Hematopoietic multipotent progenitor cell treated with erythropoietin and hydrocortisone succinate and interleukin-3 and kit ligand, for 4 days (in vitro differentiated cells): ENCODE data around the gene SELENON.
"Not testable (repeated sequence)": the region's sequence is repeated elsewhere in the genome, so short reads cannot be mapped to it uniquely, and the experiment has no call there.

Experiments
- DNase-seq: peaks from one replicate; pipeline ENCODE4 v3.0.0-alpha.2; 2015

Gene SELENON

GRCh38 chr1:25832336-25833037, 32.5 kb downstream of the SELENON start:
- peak; percentile 17 for DNase-seq

GRCh38 chr1:25833158-25833557, 33.2 kb downstream of the SELENON start:
- DNase-seq: no peak

GRCh38 chr1:25834894-25835293, 34.9 kb downstream of the SELENON start:
- DNase-seq: no peak

DNA sequence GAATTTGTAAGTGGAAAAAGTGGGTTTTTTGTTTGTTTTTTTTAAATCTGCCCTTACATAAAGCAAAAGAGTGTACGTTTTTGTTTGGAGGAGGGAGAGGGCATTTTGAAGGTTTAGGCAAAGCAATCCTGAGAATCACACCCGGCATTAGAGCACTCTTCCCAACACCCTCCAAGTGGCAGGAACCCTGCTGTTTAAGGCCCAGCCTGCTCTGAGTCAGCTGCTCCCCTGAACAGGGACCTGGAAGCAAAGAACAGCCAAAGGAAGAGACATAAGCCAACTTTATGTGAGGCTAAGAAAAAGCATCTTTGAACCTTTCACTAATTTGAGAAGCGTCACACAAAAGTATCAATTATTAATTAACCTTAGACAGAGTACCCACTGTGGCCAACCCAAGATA, 36.7 kb downstream of the SELENON start:
- no peak for DNase-seq

DNA sequence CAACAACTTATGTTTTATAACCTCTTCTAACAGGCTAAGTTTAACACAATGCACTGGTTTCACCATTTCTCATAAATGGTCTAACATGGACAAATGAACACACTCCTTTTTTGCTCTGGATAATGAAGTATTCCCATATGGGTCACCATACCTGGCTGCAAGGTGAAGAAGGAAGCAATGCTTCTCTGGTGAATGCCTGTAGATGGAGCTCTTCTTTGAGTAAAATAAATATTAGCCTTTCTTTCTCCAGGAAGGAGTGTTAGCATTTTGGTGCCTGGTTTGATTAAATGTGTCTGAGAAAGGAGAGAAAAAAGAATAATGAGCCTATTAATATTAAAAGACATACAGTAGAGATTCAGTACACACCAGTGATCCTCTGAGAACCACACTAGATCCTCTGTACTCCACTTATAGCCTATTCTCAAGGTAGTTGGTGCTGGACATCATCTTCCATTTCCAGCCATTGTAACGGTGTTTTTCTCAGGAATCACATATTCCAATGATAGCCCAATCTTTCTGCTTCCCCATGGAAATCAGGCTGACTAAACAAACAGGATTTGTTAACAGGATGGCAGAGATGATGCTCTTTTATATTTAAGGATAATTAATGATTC, 37.4 kb downstream of the SELENON start:
- peak; percentile 37 for DNase-seq

DNA sequence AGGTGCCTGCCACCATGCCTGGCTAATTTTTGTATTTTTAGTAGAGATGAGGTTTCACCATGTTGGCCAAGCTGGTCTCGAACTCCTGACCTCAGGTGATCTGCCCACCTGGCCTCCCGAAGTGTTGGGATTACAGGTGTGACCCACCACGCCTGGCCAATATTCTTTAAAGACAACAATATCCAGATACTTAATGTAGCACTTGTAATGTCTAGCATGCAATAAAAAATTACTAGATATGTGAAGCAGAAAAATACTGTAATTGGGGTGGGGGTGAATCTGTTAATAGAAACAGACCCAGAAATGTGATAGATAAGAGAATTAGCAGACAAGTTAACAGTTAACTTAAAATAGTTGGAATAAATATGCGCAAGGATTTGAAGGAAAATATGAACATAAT, 39.8 kb downstream of the SELENON start:
- DNase-seq: not testable (repeated sequence)

GRCh38 chr1:25843483-25843882, 43.5 kb downstream of the SELENON start:
- no peak for DNase-seq

- DNase-seq: no peak
Observed at GRCh38 chr1:25844536-25845337, 44.7 kb downstream of the SELENON start.

GRCh38 chr1:25845664-25846063, 45.7 kb downstream of the SELENON start:
- DNase-seq: no peak

DNA sequence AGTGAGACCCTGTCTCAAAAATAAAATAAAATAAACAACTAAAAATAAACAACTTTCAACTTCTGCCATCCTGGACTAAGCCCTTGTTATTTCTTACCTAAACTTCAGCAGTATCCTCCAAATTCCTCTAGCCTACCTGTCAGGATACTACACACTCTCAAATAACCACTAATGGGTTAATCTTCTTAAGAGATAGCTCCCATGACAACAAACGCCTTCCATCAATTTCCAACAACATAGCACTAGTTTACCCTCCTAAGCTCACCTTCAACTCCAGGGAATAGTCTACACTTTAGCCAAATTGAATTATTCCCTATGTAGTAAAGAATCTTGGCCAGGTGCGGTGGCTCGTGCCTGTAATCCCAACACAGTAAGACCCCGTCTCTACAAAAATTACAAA, 47.9 kb downstream of the SELENON start:
- no peak for DNase-seq

DNA sequence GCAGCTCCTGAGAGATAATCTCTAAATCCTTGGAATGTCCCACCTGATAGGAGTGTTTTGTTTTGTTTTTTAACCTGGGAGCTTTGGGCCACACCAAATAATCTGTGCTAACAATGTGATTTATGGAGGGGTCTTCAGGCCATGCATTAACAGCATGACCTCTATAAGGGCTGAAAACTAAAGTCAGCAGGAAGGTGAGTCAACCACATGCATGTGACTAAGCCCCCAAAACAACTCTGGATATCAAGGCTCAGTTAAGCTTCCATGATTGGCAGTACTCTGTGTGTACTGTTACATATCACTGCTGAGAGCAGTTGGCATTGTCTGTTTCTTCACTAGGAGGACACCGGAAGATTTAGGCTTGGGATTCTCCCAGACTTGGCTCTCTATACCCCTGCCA, 48.5 kb downstream of the SELENON start:
- no peak for DNase-seq

DNA sequence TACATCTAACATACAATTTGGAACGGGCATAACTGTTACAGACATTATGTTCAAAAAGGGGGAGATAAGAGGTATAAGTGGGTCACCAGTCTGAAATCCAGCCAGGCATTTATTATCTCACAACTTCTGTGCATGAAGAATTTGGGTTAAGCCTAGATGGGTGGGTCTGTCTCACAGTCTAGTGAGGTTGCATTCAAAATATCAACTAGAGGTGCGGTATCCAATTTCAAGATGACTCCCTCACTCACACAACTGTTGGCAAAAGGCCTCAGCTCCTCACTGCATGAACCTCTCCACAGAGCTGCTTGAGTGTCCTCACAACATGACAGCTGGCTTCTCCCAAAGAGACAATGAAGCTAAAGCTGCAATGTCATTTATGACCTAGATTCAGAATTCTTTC, 54.6 kb downstream of the SELENON start:
- peak; percentile 74 for DNase-seq

DNA sequence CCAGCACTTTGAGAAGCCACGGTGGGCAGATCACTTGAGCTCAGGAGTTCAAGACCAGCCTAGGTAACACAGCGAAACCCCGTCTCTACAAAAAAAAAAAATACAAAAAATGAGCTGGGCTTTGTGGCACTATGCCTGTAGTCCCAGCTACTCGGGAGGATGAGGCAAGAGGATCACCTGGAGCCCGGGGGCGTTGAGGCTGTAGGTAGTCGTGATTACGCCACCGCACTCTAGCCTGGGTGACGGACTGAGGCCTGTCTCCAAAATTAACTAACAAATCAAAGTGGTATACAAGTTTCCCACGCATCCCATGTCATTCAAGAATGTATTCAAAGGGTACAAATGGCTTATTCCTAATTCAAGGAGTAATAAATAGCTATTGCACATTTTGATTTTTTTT, 56.9 kb downstream of the SELENON start:
- DNase-seq: no peak

GRCh38 chr1:25858494-25858893, 58.5 kb downstream of the SELENON start:
- DNase-seq: peak; percentile 23

- peak; percentile 97 for DNase-seq
Observed at GRCh38 chr1:25858906-25859789, 59.2 kb downstream of the SELENON start, which contains the start of gene AUNIP. Gene AUNIP (minus strand): TSS chr1:25859457. CDS start chr1:25859357, 100 bp downstream.

DNA sequence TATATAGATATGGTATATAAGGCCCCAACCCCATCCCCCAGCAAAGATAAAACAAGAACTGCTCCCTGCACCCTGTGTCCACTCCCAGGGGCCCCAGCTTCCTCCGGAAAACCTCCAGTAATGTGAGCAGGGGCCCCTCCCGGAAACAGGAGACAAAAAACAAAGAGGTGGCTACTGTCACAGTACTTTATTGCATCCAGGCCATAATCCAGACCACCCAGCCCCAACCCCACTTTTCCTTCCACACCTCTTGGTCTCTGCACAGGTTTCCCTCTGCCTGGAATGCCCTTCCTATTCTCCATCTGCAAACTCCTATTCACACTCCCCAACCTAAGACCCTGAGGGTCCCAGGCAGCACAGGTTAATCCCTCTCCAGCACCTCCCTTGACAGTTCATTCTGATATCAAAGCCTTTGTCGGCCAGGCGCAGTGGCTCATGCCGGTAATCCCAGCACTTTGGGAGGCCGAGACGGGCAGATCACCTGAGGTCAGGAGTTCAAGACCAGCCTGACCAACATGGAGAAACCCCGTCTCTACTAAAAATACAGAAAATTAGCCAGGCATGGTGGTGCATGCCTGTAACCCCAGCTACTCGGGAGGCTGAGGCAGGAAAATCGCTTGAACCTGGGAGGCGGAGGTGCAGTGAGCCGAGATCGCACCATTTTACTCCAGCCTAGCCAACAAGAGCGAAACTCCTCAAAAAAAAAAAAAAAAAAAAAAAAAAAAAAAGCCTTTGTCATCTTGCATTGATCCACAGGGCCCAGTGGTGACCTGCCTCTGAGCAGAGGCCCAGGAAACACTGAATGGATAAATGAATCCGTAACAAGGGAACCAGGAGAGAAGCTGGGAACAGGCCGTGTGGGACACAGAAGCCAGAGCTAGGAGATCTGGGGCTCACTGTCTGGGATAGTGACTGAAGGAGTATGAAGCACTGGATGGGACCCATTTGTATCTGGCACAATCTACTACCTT, 61.6 kb downstream of the SELENON start:
- peak; percentile 94 for DNase-seq

- no peak for DNase-seq
Observed at GRCh38 chr1:25862785-25863485, 62.9 kb downstream of the SELENON start.

DNA sequence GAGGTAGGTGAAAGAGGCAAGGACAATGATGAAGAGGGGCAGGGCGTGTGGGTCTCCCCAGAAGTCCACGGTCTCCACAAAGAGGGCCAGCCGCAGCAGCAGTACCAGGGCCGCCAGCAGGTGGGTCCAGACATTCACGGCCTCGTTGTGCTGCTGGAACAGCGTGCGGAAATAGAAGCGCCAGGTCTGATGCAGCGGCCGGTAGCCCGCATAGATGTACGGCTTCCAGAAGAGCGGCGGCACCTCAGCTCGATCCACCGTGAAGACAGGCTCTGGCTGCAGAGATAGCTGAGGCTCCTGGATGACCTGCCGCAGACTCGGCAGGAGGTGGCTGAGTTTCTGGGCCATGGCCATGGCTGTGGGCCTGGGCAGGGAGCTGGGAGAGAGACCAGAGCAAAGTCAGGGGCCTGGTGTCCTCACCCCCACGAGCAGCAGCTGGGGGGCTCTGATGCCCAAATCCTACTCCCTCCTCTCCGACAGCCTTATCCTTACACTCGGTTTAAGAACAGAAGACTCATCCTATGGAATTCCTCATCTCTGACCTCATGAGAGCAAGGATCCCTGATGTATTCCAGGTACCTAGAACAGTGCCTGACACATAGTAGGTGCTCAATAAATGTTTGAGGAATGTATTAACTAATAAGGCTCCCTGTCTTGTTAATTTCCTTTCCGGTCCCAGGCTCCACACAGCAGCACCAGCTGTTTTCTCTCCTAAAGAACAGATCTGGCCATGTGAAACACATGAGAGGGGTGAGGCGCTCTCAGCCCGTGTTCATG, 63.7 kb downstream of the SELENON start:
- no peak for DNase-seq

GRCh38 chr1:25864434-25864833, 64.4 kb downstream of the SELENON start:
- no peak for DNase-seq

- DNase-seq: no peak
Observed at GRCh38 chr1:25866288-25866687, 66.3 kb downstream of the SELENON start.
